Hematopoietic multipotent progenitor cell treated with erythropoietin and hydrocortisone succinate and interleukin-3 and kit ligand, for 4 days (in vitro differentiated cells): Measurements from ENCODE around the gene AGK.
"Not testable (repeated sequence)": the region's sequence is repeated elsewhere in the genome, so short reads cannot be mapped to it uniquely, and the experiment has no call there.

Experiments
- DNase-seq: peaks from one replicate; pipeline ENCODE4 v3.0.0-alpha.2; 2015

AGK gene

GRCh38 chr7:141557831-141558531, 6.8 kb downstream of the AGK start:
- not testable (repeated sequence) for DNase-seq

- DNase-seq: peak; percentile 22
These were observed 7.5 kb downstream of the AGK start for GRCh38 chr7:141558544-141559183.

- DNase-seq: no peak
These were observed 8.8 kb downstream of the AGK start for GRCh38 chr7:141559961-141560360.

GRCh38 chr7:141562036-141562435, 10.8 kb downstream of the AGK start:
- no peak for DNase-seq

GRCh38 chr7:141562543-141562942, 11.3 kb downstream of the AGK start:
- DNase-seq: no peak

- DNase-seq: no peak
These were observed 11.8 kb downstream of the AGK start for GRCh38 chr7:141562972-141563371.

GRCh38 chr7:141563956-141564623, 12.9 kb downstream of the AGK start:
- peak; percentile 57 for DNase-seq

GRCh38 chr7:141567432-141567831, 16.2 kb downstream of the AGK start:
- no peak for DNase-seq

- DNase-seq: no peak
These were observed 17.0 kb downstream of the AGK start for GRCh38 chr7:141568227-141568626.

GRCh38 chr7:141571059-141571458, 19.8 kb downstream of the AGK start:
- DNase-seq: no peak

- DNase-seq: no peak
These were observed 21.0 kb downstream of the AGK start for GRCh38 chr7:141572175-141572574.

- DNase-seq: no peak
These were observed 22.3 kb downstream of the AGK start for GRCh38 chr7:141573511-141573910.

GRCh38 chr7:141575164-141575563, 24.0 kb downstream of the AGK start:
- DNase-seq: no peak

GRCh38 chr7:141575654-141576448, 24.6 kb downstream of the AGK start:
- no peak for DNase-seq

- no peak for DNase-seq
These were observed 26.0 kb downstream of the AGK start for GRCh38 chr7:141577043-141577839.

- DNase-seq: not testable (repeated sequence)
These were observed 28.7 kb downstream of the AGK start for GRCh38 chr7:141579953-141580352.

GRCh38 chr7:141582063-141582462, 30.9 kb downstream of the AGK start:
- DNase-seq: not testable (repeated sequence)

- DNase-seq: no peak
These were observed 33.7 kb downstream of the AGK start for GRCh38 chr7:141584935-141585334.

GRCh38 chr7:141585592-141586510, 34.6 kb downstream of the AGK start:
- DNase-seq: no peak

- no peak for DNase-seq
These were observed 35.7 kb downstream of the AGK start for GRCh38 chr7:141586878-141587277.

GRCh38 chr7:141587304-141587703, 36.1 kb downstream of the AGK start:
- no peak for DNase-seq
